Activated T-helper 1 cell treated with anti-CD3 and anti-CD28 coated beads, Interleukin-12 subunit alpha, Interleukin-12 subunit beta, Interleukin-2, Interleukin-4 antibody, amounts not matched to agents 30 ng/mL and 10 ng/mL and 1 ng/mL, durations not matched to agents 14 hours and 24 hours and 36 hours (primary cell): ENCODE data around the gene TM4SF5. TPM values are rescaled to one million over a fixed set of nuclear protein-coding genes. Genes with fewer than 3 reads are reported as not detected.

Source experiments
- DNase-seq: peaks from one replicate; pipeline ENCODE4 v3.0.0; 2021; ENCODE audit warnings: low spot score
- H3K27ac Mint-ChIP-seq: one replicate; pipeline ENCODE4 v1.8.0; 2021; ENCODE audit warnings: mild to moderate bottlenecking, mixed read lengths
- H3K27me3 Mint-ChIP-seq: one replicate; pipeline ENCODE4 v1.8.0; 2022; ENCODE audit warnings: mild to moderate bottlenecking, moderate library complexity, mixed read lengths; ENCODE audit not compliant: insufficient read depth
- H3K36me3 Mint-ChIP-seq: one replicate; pipeline ENCODE4 v1.8.0; 2021; ENCODE audit warnings: low read depth, mixed read lengths
- H3K4me1 Mint-ChIP-seq: one replicate; pipeline ENCODE4 v1.8.0; 2021; ENCODE audit warnings: low read depth, mixed read lengths
- H3K4me3 Mint-ChIP-seq: one replicate; pipeline ENCODE4 v1.8.0; 2021; ENCODE audit warnings: mild to moderate bottlenecking, moderate library complexity, mixed read lengths
- H3K9me3 Mint-ChIP-seq: one replicate; pipeline ENCODE4 v1.8.0; 2021; ENCODE audit warnings: mixed read lengths
- intact Hi-C: fragments of 100-400 bp; cut with micrococcal nuclease; formaldehyde crosslinking; loops from one replicate; pipeline ENCODE4 v1.15.1; 2024
- total RNA-seq: library from RNA; stranded (reverse); gene quantifications from 2 replicates; pipeline ENCODE4 v1.2.3, GENCODE V29; 2022

The TM4SF5 gene
- total RNA-seq, 1 donor from 2014 or later: not detected

DNA sequence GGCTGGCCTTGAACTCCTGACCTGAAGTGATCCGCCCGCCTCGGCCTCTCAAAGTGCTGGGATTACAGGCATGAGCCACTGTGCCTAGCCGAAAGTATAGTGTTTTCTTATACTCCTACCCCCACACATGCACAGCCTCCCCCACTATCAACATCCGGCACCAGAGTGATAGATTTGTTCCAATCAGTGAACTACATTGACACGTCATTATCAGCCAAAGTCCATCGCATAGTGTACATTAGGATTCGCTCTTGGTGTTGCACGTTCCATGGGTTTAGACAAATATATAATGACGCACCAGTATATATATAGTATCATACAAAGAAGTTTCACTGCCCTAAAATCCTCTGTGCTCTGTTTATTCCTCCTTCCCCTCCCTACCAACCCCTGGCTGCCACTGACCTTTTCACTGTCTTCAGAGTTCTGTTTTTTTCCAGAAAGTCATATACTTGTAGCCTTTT lies 11.9 kb upstream of the TM4SF5 start:
- H3K4me1 Mint-ChIP-seq: no peaks in the 10 kb centered on the region
- H3K27me3 Mint-ChIP-seq: peaks cover 13% of the 10 kb centered on the region
- no peaks in the 10 kb centered on the region for H3K9me3 Mint-ChIP-seq
- intact Hi-C loops: no loop called here
- H3K36me3 Mint-ChIP-seq: no peaks in the 10 kb centered on the region
- no peak overlapping the region for H3K4me3 Mint-ChIP-seq
- H3K27ac Mint-ChIP-seq: no peak overlapping the region
- no peak for DNase-seq

DNA sequence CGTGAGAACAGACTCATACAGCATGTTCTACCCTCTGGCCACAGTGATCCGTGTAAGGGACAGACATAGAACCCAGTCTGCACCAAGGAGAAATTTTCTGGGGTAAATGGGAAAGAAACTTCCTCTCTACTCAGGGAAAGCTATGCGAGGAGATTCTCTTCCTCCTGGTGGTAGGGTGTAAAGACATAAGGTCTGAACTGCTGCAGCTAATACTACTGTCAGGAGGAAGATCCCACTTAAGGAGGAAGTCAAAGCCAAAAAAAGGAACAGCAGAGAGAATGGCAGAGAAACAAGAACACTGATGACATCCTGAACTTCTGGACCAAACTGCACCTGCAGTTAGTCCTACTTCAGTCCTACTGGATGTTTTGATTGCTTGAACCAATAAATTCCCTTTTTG lies 7.1 kb upstream of the TM4SF5 start:
- Mint-ChIP-seq H3K4me1 (no peaks in the 10 kb centered on the region), H3K27me3 (peaks cover 4% of the 10 kb centered on the region), H3K27ac (no peak overlapping the region), H3K36me3 (no peaks in the 10 kb centered on the region), H3K9me3 (no peaks in the 10 kb centered on the region), H3K4me3 (no peak overlapping the region)
- DNase-seq: no peak
- intact Hi-C loops: no loop called here

DNA sequence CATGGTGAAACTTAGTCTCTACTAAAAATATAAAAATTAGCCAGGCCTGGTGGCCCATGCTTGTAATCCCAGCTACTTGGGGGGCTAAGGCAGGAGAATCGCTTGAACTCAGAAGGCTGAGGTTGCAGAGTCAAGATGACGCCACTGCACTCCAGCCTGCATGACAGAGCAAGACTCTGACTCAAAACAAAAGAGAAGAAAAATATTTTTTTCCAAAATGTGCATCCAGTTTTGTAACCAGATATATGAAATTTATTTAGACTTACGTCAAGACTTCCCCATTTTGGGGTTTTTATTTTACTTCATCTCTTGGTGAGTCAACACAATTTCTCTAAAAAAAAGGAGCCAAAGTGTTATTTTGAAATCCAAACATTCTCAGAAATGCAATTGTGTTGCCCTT lies 5.5 kb upstream of the TM4SF5 start:
- no peak for DNase-seq
- Mint-ChIP-seq H3K4me3 (no peak overlapping the region), H3K4me1 (peaks cover 5% of the 10 kb centered on the region), H3K9me3 (no peaks in the 10 kb centered on the region), H3K27me3 (peaks cover 7% of the 10 kb centered on the region), H3K27ac (no peak overlapping the region), H3K36me3 (no peaks in the 10 kb centered on the region)
- intact Hi-C loops: no loop called here

DNA sequence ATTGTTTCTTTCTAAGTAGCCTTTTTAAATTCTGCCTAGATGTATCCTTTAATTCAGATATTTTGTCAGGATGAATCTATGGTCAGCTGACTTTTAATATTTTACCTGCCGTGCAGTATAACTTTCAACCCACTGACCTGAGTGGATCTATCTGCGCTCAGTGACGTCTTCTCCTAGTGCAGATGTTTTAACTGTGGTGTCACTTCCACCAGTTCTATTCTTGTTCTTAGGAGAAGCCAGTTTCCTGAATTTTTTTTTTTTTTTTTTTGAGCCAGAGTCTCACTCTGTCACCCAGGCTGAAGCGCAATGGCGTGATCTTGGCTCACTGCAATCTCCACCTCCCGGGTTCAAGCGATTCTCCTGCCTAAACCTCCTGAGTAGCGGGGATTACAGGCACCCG lies 5.0 kb upstream of the TM4SF5 start:
- no peak for DNase-seq
- H3K4me1 Mint-ChIP-seq: peaks cover 10% of the 10 kb centered on the region
- H3K36me3 Mint-ChIP-seq: no peaks in the 10 kb centered on the region
- H3K4me3 Mint-ChIP-seq: no peak overlapping the region
- no peaks in the 10 kb centered on the region for H3K9me3 Mint-ChIP-seq
- H3K27ac Mint-ChIP-seq: no peak overlapping the region
- H3K27me3 Mint-ChIP-seq: peaks cover 11% of the 10 kb centered on the region
- intact Hi-C loops: no loop called here

DNA sequence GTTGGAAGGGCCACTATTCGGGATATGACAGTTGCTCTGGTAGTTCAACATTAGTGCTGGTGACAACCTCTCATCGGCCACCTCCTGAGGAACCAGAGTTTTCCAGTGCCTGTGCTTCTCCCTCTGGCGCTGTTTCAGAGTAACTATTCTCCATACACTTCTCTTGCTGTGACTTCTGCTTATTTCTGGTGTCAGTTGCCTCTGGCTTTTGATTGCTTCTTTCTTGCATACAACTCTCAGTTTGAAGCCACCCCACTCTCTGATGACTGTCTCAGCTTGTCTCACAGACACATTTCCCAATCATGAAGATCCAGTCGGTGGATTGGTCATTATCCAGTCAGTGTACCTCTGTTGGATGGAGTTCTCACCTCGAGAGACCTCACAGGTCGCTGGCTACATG lies 3.4 kb upstream of the TM4SF5 start:
- intact Hi-C loops: no loop called here
- Mint-ChIP-seq H3K4me1 (peaks cover 13% of the 10 kb centered on the region), H3K36me3 (no peaks in the 10 kb centered on the region), H3K27me3 (peaks cover 15% of the 10 kb centered on the region), H3K27ac (no peak overlapping the region), H3K4me3 (no peak overlapping the region), H3K9me3 (no peaks in the 10 kb centered on the region)
- no peak for DNase-seq

DNA sequence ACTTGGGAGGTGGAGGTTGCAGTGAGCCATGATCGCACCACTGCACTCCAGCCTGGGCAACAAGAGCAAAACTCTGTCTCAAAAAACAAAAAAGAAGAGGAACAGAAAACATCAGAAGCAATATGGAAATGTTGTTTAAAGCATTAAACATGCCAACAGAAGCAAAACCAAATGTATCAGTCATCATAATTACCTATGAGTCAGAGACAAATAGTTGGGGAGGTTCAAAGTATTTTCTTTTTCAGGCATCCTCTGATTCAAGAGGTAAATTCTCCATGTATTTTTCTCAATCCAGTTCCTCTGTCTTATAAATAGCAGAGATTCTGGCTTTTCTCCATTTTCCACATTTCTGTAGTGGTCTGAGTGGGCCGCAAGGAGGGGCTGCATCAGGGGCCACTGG lies 2.1 kb upstream of the TM4SF5 start:
- peaks cover 25% of the 10 kb centered on the region for H3K27me3 Mint-ChIP-seq
- no peak overlapping the region for H3K4me3 Mint-ChIP-seq
- peaks cover 13% of the 10 kb centered on the region for H3K4me1 Mint-ChIP-seq
- H3K9me3 Mint-ChIP-seq: no peaks in the 10 kb centered on the region
- H3K27ac Mint-ChIP-seq: no peak overlapping the region
- no peaks in the 10 kb centered on the region for H3K36me3 Mint-ChIP-seq
- intact Hi-C loops: no loop called here
- DNase-seq: no peak

DNA sequence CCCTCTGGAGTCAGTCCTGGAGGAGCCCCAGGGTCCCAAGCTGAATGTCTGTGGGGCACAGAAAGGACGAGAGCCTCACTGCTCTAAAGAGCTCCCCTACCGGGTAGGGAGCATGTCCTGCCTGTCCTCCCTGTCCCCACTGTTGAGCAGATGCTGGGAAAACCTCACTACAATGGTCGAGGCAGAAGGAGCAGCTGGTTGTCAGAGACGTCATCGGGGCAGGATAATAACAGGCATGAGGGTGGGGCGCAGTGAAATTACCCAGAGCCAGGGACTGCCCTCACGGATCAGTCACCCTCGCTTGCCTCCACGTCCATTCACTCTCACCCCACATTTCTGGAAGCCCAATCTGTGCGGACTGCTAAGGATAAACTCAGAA lies 538 bp downstream of the TM4SF5 start:
- Mint-ChIP-seq H3K36me3 (no peaks in the 10 kb centered on the region), H3K4me3 (no peak overlapping the region), H3K27me3 (peaks cover 28% of the 10 kb centered on the region), H3K27ac (no peak overlapping the region), H3K4me1 (peaks cover 13% of the 10 kb centered on the region), H3K9me3 (no peaks in the 10 kb centered on the region)
- no peak for DNase-seq
- intact Hi-C loops: no loop called here

DNA sequence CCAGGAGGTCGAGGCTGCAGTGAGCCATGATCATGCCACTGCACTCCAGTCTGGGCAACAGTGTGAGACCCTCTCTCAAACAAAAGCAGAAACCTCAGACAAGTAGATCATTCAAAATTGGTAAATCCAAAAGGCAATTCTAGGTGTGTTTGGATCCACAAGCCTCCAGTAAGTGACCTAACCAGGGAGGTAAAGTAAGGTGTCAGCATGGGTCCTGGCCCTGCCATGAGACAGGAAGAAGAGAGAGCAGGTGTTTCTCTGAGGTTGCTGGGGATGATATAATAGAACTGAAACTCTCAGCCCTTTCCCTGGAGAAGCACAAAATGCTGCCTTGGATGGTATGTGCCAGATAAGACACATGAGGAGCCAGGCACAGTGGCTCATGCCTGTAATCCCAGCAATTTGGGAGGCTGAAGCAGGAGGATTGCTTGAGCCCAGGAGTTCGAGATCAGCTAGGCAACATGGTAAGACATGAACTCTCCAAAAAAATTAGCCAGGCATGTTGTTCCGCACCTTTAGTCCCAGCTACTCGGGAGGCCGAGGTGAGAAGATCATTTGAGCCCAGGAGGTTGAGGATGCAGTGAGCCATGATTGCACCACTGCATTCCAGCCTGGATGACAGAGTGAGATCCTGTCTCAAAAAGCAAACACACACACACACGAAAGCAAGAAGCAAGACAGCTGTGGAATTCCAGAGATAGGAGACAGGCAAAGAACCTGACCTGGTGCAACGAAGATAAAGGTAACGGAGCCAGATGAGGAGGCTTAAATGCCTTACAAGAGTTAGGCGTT lies 6.5 kb downstream of the TM4SF5 start:
- no peaks in the 10 kb centered on the region for H3K9me3 Mint-ChIP-seq

DNA sequence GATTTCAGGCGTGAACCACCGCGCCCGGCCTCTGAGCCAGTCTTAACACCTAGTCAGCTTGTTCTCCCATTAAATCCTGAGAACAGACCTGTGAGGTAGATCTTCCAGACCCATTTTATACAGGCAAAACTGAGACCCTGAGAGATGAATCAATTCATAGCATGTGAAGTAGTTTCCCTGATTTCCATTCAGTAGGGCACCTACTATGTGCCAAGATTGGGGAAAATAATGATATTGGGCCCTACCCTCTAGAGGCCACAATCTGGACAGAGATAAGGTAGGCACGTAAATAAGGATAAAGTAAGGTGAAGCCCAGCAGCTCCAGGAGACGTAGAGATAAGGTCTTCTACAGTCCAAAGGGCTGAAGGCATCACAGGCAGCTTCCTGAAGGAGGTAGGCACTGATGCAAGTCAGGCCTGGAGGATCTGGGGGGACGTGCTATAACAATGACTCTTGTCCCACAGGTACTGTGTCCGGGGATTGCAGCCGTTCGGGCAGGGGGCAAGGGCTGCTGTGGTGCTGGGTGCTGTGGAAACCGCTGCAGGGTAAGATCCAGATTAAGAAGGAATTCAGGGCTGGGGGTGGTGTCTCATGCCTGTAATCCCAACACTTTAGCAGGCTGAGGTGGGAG lies 8.8 kb downstream of the TM4SF5 start:
- intact Hi-C loops: no loop called here
- no peaks in the 10 kb centered on the region for H3K36me3 Mint-ChIP-seq
- DNase-seq: no peak
- H3K9me3 Mint-ChIP-seq: no peaks in the 10 kb centered on the region
- H3K27me3 Mint-ChIP-seq: peaks cover 42% of the 10 kb centered on the region
- peaks cover 9% of the 10 kb centered on the region for H3K4me1 Mint-ChIP-seq
- H3K27ac Mint-ChIP-seq: no peak overlapping the region
- H3K4me3 Mint-ChIP-seq: no peak overlapping the region

More for the DNA sequence above, 6.5 kb downstream of the TM4SF5 start:
- H3K36me3 Mint-ChIP-seq: no peaks in the 10 kb centered on the region
- H3K27ac Mint-ChIP-seq: no peak overlapping the region
- H3K4me1 Mint-ChIP-seq: peaks cover 7% of the 10 kb centered on the region
- H3K4me3 Mint-ChIP-seq: no peak overlapping the region
- intact Hi-C loops: no loop called here
- H3K27me3 Mint-ChIP-seq: peaks cover 33% of the 10 kb centered on the region
- DNase-seq: no peak

DNA sequence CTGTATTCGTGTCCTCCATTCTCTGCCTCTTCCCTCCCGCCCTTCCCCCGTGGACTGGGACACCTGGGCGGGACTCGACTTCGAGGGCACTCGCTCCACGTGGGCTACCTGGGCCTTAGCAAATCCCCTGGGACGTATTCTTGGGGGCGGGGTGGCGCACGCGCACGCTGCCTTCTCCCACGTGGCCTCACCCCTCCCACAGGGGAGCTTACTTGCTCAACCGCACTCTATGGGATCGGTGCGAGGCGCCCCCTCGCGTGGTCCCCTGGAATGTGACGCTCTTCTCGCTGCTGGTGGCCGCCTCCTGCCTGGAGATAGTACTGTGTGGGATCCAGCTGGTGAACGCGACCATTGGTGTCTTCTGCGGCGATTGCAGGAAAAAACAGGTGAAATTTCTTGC lies 11.0 kb downstream of the TM4SF5 start:
- H3K4me1 Mint-ChIP-seq: peaks cover 30% of the 10 kb centered on the region
- H3K36me3 Mint-ChIP-seq: no peaks in the 10 kb centered on the region
- H3K27ac Mint-ChIP-seq: no peak overlapping the region
- intact Hi-C loops: no loop called here
- H3K9me3 Mint-ChIP-seq: no peaks in the 10 kb centered on the region
- H3K27me3 Mint-ChIP-seq: peaks cover 60% of the 10 kb centered on the region
- no peak for DNase-seq
- H3K4me3 Mint-ChIP-seq: no peak overlapping the region

DNA sequence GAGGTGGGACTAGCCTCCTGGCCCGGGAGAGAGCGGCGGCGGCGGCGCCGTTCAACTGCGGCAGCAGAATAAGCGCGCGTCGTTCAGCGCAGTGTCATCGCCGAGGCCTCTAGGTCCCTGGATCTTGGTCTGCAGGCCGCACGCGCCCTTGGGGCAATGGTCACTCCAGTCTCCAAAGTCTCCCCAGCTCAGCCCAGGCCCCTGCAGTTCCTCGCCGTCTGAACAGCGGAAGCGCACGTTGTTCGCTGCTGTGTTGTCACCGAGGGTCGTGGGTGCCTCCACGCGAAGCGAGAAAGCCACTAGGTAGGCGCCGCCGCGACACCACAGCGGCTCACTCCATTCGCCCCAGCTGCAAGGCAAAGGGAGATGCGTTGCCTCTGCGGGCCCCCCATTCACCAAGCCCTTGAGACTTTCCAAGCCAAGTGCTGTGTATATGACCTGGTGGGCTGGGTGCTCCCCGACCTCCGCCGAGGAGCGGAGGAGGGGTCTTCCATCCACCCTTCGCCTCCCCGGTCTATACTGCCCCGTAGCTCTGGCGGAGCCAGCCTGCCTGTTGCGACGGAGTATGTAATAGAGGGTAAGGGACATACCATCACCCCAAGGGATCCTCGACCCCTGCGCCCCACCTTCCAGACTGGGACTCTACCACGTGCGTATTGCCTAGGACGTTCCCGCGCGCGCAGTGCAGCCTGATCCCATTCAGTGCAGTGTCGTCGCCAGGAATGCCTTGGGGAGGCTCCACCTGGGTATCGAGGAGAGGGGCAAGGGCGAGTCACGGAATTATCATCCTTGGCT lies 13.8 kb downstream of the TM4SF5 start:
- H3K36me3 Mint-ChIP-seq: peaks cover 4% of the 10 kb centered on the region
- peak overlapping the region; percentile 51 for H3K4me3 Mint-ChIP-seq
- no peak overlapping the region for H3K27ac Mint-ChIP-seq
- peaks cover 39% of the 10 kb centered on the region for H3K4me1 Mint-ChIP-seq
- H3K9me3 Mint-ChIP-seq: no peaks in the 10 kb centered on the region
- peaks cover 63% of the 10 kb centered on the region for H3K27me3 Mint-ChIP-seq
- no peak for DNase-seq
- intact Hi-C loops: loop anchor here (2.0 to 5.0 kb wide), 2 partner anchors 103 to 143 kb away; partner anchors contain the start of gene ALOX15

DNA sequence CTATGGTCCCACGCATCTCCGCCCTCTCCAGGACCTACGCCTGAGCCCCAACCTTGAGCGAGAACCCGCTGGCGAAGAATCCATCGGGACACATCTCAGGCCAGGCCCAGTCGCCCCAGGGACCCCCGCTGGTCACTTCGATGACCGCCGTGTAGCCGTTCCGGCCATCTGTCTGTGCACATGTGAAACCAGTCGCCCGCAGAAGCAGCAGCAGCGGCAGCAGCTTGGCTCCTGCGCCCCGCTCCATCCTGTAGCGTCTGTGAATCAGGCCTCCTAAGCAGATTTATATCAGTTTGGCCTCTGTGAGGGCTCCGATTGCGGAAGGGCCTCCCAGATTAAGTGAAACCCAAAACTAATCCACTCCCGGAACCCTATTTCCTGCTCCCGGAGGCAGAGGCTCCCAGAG lies 14.4 kb downstream of the TM4SF5 start, which contains the start of gene VMO1:
Gene VMO1, minus strand, starts transcription at position 259 of the 406 bp plus-strand sequence. Its CDS starts 12 bp downstream, at position 247.
- no peak within 1 kb of the TSS for H3K27ac Mint-ChIP-seq
- DNase-seq: no peak
- H3K27me3 Mint-ChIP-seq: peaks cover 58% of the 10 kb centered on the region
- peaks cover 43% of the 10 kb centered on the region for H3K4me1 Mint-ChIP-seq
- peaks cover 4% of the 10 kb centered on the region for H3K36me3 Mint-ChIP-seq
- intact Hi-C loops: loop anchor here (2.0 to 5.0 kb wide), 2 partner anchors 103 to 144 kb away; partner anchors contain the start of gene ALOX15
- peak within 1 kb of the TSS; percentile 51 for H3K4me3 Mint-ChIP-seq
- no peaks in the 10 kb centered on the region for H3K9me3 Mint-ChIP-seq
